ENCODE data around the gene MICALL2.

DNA sequence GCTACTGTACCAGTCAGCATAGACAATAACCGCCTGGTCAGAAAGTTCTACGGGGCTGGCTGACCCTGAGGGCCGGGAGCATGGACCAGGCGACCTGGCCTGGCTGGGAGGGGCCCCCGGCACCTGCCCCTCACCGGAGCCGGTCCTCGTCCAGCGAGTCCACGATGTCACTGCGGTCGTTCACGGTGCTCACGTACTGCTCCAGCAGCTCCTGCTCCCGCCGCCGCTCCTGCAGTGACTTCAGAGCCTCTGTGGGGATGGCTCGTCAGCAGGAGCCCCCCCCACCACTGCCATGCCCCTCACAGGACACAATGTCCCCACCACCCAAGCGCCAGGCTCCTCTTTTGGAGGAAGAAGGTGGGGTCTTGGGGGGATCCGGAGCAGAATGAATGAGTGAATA lies 22.7 kb downstream of the MICALL2 start:
- TF ChIP-seq, protein P1, sequence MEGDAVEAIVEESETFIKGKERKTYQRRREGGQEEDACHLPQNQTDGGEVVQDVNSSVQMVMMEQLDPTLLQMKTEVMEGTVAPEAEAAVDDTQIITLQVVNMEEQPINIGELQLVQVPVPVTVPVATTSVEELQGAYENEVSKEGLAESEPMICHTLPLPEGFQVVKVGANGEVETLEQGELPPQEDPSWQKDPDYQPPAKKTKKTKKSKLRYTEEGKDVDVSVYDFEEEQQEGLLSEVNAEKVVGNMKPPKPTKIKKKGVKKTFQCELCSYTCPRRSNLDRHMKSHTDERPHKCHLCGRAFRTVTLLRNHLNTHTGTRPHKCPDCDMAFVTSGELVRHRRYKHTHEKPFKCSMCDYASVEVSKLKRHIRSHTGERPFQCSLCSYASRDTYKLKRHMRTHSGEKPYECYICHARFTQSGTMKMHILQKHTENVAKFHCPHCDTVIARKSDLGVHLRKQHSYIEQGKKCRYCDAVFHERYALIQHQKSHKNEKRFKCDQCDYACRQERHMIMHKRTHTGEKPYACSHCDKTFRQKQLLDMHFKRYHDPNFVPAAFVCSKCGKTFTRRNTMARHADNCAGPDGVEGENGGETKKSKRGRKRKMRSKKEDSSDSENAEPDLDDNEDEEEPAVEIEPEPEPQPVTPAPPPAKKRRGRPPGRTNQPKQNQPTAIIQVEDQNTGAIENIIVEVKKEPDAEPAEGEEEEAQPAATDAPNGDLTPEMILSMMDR (IDR thresholded peaks at IDR 0.05; ENCODE audit: insufficient read depth, low read length, poor library complexity, severe bottlenecking): no peak
- no peak for TF ChIP-seq EZH2phosphoT487 (conservative IDR thresholded peaks at IDR 0.05; ENCODE audit: low read length)
